ENCODE data around the gene SULF2. TPM values are rescaled to one million over a fixed set of nuclear protein-coding genes. Genes with fewer than 3 reads are reported as not detected.

SULF2 gene
- polyA plus RNA-seq, 3 donors: 77.4 to 85.5 (median 81.8) TPM

GRCh38 chr20:47751449-47751848, 33.8 kb downstream of the SULF2 start:
- no peak for DNase-seq (ENCODE audit: extremely low read depth in 1 of 11, low read depth in 9 of 11, low spot score in 4 of 11)

- DNase-seq (ENCODE audit: extremely low read depth in 1 of 11, low read depth in 9 of 11, low spot score in 4 of 11): no peak
Observed at GRCh38 chr20:47749339-47749738, 35.9 kb downstream of the SULF2 start.

- DNase-seq (ENCODE audit: extremely low read depth in 1 of 11, low read depth in 9 of 11, low spot score in 4 of 11): no peak
Observed at GRCh38 chr20:47748823-47749222, 36.5 kb downstream of the SULF2 start.

- DNase-seq (ENCODE audit: extremely low read depth in 1 of 11, low read depth in 9 of 11, low spot score in 4 of 11): no peak
Observed at GRCh38 chr20:47748069-47748468, 37.2 kb downstream of the SULF2 start.

- no peak for DNase-seq (ENCODE audit: extremely low read depth in 1 of 11, low read depth in 9 of 11, low spot score in 4 of 11)
Observed at GRCh38 chr20:47747669-47748031, 37.6 kb downstream of the SULF2 start.

GRCh38 chr20:47744803-47745202, 40.5 kb downstream of the SULF2 start:
- no peak for DNase-seq (ENCODE audit: extremely low read depth in 1 of 11, low read depth in 9 of 11, low spot score in 4 of 11)

GRCh38 chr20:47743671-47744070, 41.6 kb downstream of the SULF2 start:
- no peak for DNase-seq (ENCODE audit: extremely low read depth in 1 of 11, low read depth in 9 of 11, low spot score in 4 of 11)

- DNase-seq (ENCODE audit: extremely low read depth in 1 of 11, low read depth in 9 of 11, low spot score in 4 of 11): peak in 2 of 11 donors; percentile 43 to 51
Observed at GRCh38 chr20:47741669-47742608, 43.3 kb downstream of the SULF2 start.

- DNase-seq (ENCODE audit: extremely low read depth in 1 of 11, low read depth in 9 of 11, low spot score in 4 of 11): no peak
Observed at GRCh38 chr20:47740862-47741184, 44.5 kb downstream of the SULF2 start.

- no peak for DNase-seq (ENCODE audit: extremely low read depth in 1 of 11, low read depth in 9 of 11, low spot score in 4 of 11)
Observed at GRCh38 chr20:47740121-47740861, 45.0 kb downstream of the SULF2 start.

GRCh38 chr20:47737923-47738322, 47.4 kb downstream of the SULF2 start:
- no peak for DNase-seq (ENCODE audit: extremely low read depth in 1 of 11, low read depth in 9 of 11, low spot score in 4 of 11)

- DNase-seq (ENCODE audit: extremely low read depth in 1 of 11, low read depth in 9 of 11, low spot score in 4 of 11): no peak
Observed at GRCh38 chr20:47736570-47737152, 48.6 kb downstream of the SULF2 start.

GRCh38 chr20:47735412-47736400, 49.6 kb downstream of the SULF2 start:
- DNase-seq (ENCODE audit: extremely low read depth in 1 of 11, low read depth in 9 of 11, low spot score in 4 of 11): no peak

- no peak for DNase-seq (ENCODE audit: extremely low read depth in 1 of 11, low read depth in 9 of 11, low spot score in 4 of 11)
Observed at GRCh38 chr20:47734870-47735269, 50.4 kb downstream of the SULF2 start.

GRCh38 chr20:47733892-47734291, 51.4 kb downstream of the SULF2 start:
- no peak for DNase-seq (ENCODE audit: extremely low read depth in 1 of 11, low read depth in 9 of 11, low spot score in 4 of 11)

GRCh38 chr20:47730744-47731143, 54.5 kb downstream of the SULF2 start:
- DNase-seq (ENCODE audit: extremely low read depth in 1 of 11, low read depth in 9 of 11, low spot score in 4 of 11): no peak

- no peak for DNase-seq (ENCODE audit: extremely low read depth in 1 of 11, low read depth in 9 of 11, low spot score in 4 of 11)
Observed at GRCh38 chr20:47729472-47729871, 55.8 kb downstream of the SULF2 start.

GRCh38 chr20:47727909-47728361, 57.3 kb downstream of the SULF2 start:
- DNase-seq (ENCODE audit: extremely low read depth in 1 of 11, low read depth in 9 of 11, low spot score in 4 of 11): no peak
